K562 (cell line): Measurements from ENCODE around the gene ACP5.

ENCODE experiments used
- CBFA2T3 ChIP-seq: fragments of 450-650 bp; IDR thresholded peaks from 2 replicates; pipeline ENCODE4 v1.6.1; 2017
- MTA3 ChIP-seq: fragments of 450-650 bp; formaldehyde crosslinking; IDR thresholded peaks from 2 replicates; pipeline ENCODE4 v1.6.1; 2017; ENCODE audit warnings: mild to moderate bottlenecking, borderline replicate concordance
- PTRF ChIP-seq: fragments of 450-650 bp; IDR thresholded peaks from 2 replicates; pipeline ENCODE4 v1.6.1; 2016; ENCODE audit warnings: mild to moderate bottlenecking, missing genetic modification characterization, missing compliant biosample characterization
- RBBP5 ChIP-seq: fragments of 200-600 bp; sonication (generic); IDR thresholded peaks from 2 replicates; pipeline ENCODE4 v1.6.1; 2012; ENCODE audit warnings: borderline replicate concordance, mild to moderate bottlenecking, low read length, control low read depth, inconsistent platforms; ENCODE audit not compliant: insufficient read depth, poor library complexity, severe bottlenecking
- RBFOX2 ChIP-seq: fragments of 200-400 bp; formaldehyde crosslinking; IDR thresholded peaks from 2 replicates; pipeline ENCODE4 v1.6.1; 2017; ENCODE audit warnings: low read depth, mild to moderate bottlenecking, low read length, moderate library complexity
- RFX1 ChIP-seq: fragments of 450-650 bp; IDR thresholded peaks from 2 replicates; pipeline ENCODE4 v1.6.1; 2016; ENCODE audit warnings: mild to moderate bottlenecking, moderate library complexity
- SMARCC2 ChIP-seq: fragments of 450-650 bp; IDR thresholded peaks from 2 replicates; pipeline ENCODE4 v1.6.1; 2017; ENCODE audit warnings: antibody characterized with exemption, moderate library complexity, mild to moderate bottlenecking, low read depth
- TAF1 ChIP-seq: IDR thresholded peaks from 2 replicates; pipeline ENCODE4 v1.6.1; 2011; ENCODE audit warnings: mild to moderate bottlenecking, low read length, moderate library complexity; ENCODE audit not compliant: insufficient read depth, control insufficient read depth, severe bottlenecking; ENCODE audit errors: extremely low read depth
- XRCC5 ChIP-seq: fragments of 200-400 bp; formaldehyde crosslinking; IDR thresholded peaks from 2 replicates; pipeline ENCODE4 v1.6.1; 2017; ENCODE audit warnings: low read depth, mild to moderate bottlenecking, low read length
- ZNF274 ChIP-seq: IDR thresholded peaks from 2 replicates; pipeline ENCODE4 v1.6.1; 2011; ENCODE audit warnings: low read depth, mild to moderate bottlenecking, low read length, moderate library complexity, borderline replicate concordance
- TF ChIP-seq, protein P1 (sequence below): sonication (generic); formaldehyde crosslinking; IDR thresholded peaks from 2 replicates; pipeline ENCODE4 v1.8.1; 2023; ENCODE audit warnings: mild to moderate bottlenecking, missing genetic modification reagents
- TF ChIP-seq, protein P2 (sequence below), 2 experiments: fragments of 450-650 bp in 1 of 2; sonication (generic) in 1 of 2; formaldehyde crosslinking in 1 of 2; IDR thresholded peaks in 1 of 2; conservative IDR thresholded peaks in 1 of 2; 2 replicates each; pipeline versions ENCODE4 v1.6.1 to v1.8.1; 2016 to 2023; ENCODE audit warnings: mild to moderate bottlenecking in 2 of 2, moderate library complexity in 2 of 2, inconsistent platforms in 1 of 2, missing genetic modification reagents in 1 of 2
- TF ChIP-seq, protein P3 (sequence below): sonication (generic); formaldehyde crosslinking; IDR thresholded peaks from 2 replicates; pipeline ENCODE4 v1.8.1; 2023; ENCODE audit warnings: mild to moderate bottlenecking, missing genetic modification reagents
- TF ChIP-seq, protein P4 (sequence below): fragments of 450-650 bp; IDR thresholded peaks from one replicate; pipeline ENCODE4 v1.6.1; 2018; ENCODE audit warnings: mild to moderate bottlenecking, moderate library complexity; ENCODE audit not compliant: partially characterized antibody

DNA sequence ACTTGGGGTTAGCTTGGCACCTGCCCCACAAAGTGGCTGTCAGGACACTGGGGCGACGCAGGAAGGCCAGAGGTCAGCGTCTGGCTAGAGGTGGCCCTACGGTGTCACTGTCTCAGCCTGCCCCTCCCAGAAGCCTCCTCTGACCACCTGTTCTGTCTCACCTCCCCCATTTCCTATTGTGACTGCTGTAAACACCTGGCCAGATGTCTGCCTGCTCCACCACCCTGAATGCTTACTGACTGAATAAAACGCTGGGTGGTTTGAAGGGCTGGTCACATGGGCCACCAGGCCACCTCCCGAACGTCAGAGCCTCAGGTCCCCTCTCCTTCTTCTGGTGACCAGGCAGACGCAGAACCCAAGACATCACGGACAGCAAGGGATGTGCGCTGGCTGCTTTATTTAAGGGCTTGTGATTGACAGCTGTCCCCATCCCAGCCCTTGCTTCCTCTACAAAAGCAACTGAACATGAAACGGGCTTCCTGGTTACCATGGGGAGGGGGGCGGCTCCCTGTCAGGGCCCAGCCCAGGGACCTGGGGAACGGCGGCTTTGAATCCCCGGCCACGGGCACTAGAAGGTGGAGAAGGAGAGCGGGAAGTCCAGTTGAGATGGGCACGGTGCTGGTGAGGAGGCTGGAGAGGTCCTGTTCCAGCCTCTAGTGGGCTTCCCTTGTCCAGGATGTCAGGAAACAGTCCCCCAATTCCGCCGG is 24.6 kb downstream of the ACP5 start:
- TF ChIP-seq, protein P1, sequence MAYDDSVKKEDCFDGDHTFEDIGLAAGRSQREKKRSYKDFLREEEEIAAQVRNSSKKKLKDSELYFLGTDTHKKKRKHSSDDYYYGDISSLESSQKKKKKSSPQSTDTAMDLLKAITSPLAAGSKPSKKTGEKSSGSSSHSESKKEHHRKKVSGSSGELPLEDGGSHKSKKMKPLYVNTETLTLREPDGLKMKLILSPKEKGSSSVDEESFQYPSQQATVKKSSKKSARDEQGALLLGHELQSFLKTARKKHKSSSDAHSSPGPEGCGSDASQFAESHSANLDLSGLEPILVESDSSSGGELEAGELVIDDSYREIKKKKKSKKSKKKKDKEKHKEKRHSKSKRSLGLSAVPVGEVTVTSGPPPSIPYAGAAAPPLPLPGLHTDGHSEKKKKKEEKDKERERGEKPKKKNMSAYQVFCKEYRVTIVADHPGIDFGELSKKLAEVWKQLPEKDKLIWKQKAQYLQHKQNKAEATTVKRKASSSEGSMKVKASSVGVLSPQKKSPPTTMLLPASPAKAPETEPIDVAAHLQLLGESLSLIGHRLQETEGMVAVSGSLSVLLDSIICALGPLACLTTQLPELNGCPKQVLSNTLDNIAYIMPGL (CRISPR knock-in tag), result no peak
- TF ChIP-seq RBBP5, result no peak
- no peak; the same call in 1 of the 2 replicates for TF ChIP-seq RFX1
- TF ChIP-seq, protein P2, sequence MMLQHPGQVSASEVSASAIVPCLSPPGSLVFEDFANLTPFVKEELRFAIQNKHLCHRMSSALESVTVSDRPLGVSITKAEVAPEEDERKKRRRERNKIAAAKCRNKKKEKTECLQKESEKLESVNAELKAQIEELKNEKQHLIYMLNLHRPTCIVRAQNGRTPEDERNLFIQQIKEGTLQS (IDR thresholded peaks at IDR 0.05), result no peak
- TF ChIP-seq, protein P2 (CRISPR knock-in tag; conservative IDR thresholded peaks at IDR 0.05), result no peak
- TF ChIP-seq MTA3, result no peak
- TF ChIP-seq XRCC5, result no peak
- TF ChIP-seq ZNF274, result no peak
- no peak for TF ChIP-seq PTRF (tag)
- TF ChIP-seq SMARCC2, result no peak
- no peak for TF ChIP-seq CBFA2T3
- TF ChIP-seq, protein P3, sequence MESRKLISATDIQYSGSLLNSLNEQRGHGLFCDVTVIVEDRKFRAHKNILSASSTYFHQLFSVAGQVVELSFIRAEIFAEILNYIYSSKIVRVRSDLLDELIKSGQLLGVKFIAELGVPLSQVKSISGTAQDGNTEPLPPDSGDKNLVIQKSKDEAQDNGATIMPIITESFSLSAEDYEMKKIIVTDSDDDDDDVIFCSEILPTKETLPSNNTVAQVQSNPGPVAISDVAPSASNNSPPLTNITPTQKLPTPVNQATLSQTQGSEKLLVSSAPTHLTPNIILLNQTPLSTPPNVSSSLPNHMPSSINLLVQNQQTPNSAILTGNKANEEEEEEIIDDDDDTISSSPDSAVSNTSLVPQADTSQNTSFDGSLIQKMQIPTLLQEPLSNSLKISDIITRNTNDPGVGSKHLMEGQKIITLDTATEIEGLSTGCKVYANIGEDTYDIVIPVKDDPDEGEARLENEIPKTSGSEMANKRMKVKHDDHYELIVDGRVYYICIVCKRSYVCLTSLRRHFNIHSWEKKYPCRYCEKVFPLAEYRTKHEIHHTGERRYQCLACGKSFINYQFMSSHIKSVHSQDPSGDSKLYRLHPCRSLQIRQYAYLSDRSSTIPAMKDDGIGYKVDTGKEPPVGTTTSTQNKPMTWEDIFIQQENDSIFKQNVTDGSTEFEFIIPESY (CRISPR knock-in tag), result no peak
- TF ChIP-seq, protein P4, sequence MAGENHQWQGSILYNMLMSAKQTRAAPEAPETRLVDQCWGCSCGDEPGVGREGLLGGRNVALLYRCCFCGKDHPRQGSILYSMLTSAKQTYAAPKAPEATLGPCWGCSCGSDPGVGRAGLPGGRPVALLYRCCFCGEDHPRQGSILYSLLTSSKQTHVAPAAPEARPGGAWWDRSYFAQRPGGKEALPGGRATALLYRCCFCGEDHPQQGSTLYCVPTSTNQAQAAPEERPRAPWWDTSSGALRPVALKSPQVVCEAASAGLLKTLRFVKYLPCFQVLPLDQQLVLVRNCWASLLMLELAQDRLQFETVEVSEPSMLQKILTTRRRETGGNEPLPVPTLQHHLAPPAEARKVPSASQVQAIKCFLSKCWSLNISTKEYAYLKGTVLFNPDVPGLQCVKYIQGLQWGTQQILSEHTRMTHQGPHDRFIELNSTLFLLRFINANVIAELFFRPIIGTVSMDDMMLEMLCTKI, result no peak
- no peak for TF ChIP-seq TAF1
- TF ChIP-seq RBFOX2, result no peak
